ENCODE results near the gene ADAMTS6.

ADAMTS6 gene

DNA sequence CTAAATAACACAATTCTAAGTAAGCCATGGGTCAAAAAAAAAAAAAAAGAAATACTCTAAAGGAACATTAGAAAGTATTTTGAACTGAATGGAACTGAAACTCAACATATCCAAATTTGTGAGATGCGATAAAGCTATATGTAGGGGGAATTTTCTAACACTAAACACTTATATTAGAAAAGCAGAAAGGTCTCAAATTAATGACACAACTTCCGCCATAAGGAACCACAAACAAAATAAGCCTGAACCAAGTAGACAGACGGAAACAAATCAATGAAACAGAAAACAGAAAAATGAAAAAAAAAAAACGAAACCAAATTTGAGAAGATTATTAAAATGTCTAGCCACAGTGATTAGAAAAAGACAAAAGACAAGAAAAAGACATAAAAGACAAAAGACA, 39.9 kb downstream of the ADAMTS6 start:
- no peak overlapping the region for H3K4me3 ChIP-seq (ENCODE audit: low read length)
- no peak for TF ChIP-seq CTCF (IDR thresholded peaks at IDR 0.05; ENCODE audit: insufficient read depth, low read depth, low read length, missing control alignments)
- no peak for DNase-seq (ENCODE audit: low read depth)

DNA sequence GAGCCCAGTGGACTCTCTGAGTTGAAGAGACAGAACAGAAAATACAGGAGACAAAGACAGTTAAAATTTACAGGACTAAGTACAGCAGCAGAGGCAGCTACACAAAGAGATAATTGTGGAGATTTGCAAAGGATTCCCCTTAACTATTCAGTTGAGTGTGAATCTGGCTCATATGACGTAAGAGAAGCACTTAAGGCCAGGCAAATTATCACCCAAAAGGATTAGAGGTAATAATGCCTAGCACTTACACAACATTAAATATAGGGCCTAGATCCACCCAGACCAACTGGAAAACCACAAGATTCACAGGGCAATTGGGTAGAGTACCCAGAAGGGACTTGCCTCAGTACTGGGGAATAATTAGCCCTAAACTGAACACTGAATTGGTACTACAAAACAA, 41.3 kb downstream of the ADAMTS6 start:
- no peak for TF ChIP-seq CTCF (IDR thresholded peaks at IDR 0.05; ENCODE audit: insufficient read depth, low read depth, low read length, missing control alignments)
- no peak for DNase-seq (ENCODE audit: low read depth)

GRCh38 chr5:65434122-65434521, 47.6 kb downstream of the ADAMTS6 start:
- DNase-seq (ENCODE audit: low read depth), result no peak
- TF ChIP-seq CTCF (IDR thresholded peaks at IDR 0.05; ENCODE audit: insufficient read depth, low read depth, low read length, missing control alignments), result no peak

More for the DNA sequence above, 41.3 kb downstream of the ADAMTS6 start:
- H3K4me3 ChIP-seq (ENCODE audit: low read length), result no peak overlapping the region

DNA sequence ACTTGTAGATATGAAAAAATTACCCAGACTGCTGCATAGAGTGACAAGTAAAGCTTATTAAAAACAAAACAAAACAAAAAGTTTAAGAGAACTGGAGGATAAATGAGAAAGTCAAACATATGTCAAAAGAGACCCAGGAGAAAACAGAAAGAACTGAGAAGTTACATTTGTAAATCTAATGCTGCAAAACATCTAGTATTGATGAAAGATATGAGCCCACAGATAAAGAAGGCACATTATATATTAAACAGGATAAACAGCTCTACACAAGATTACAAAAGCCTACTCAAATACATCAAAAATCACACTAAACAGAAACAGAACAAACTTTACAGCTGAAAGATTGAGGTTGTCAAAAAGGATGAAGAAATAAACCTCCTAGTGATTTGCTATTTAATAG, 55.1 kb downstream of the ADAMTS6 start:
- no peak for TF ChIP-seq CTCF (IDR thresholded peaks at IDR 0.05; ENCODE audit: insufficient read depth, low read depth, low read length, missing control alignments)
- no peak for DNase-seq (ENCODE audit: low read depth)
- H3K4me3 ChIP-seq (ENCODE audit: low read length), result no peak overlapping the region

More at GRCh38 chr5:65434122-65434521, 47.6 kb downstream of the ADAMTS6 start:
- H3K4me3 ChIP-seq (ENCODE audit: low read length), result no peak overlapping the region

DNA sequence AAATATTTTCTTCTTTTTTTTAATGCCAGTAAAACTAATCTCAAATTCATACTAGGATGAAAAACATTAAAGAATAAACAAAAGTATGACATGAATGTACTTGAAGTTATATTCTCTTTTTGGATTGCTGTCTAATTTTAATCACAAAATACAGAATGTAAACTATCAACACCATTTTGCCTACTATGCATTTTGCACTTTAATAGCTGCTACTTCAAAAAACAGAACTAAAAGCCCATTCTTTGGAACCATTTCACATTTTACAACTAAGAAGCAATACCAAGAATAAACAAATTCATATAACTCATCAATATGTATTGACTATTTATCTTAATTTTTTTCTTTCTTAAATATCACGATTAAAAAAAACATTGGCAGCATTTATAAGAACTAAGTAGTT, 58.1 kb downstream of the ADAMTS6 start:
- H3K4me3 ChIP-seq (ENCODE audit: low read length), result no peak overlapping the region
- no peak for TF ChIP-seq CTCF (IDR thresholded peaks at IDR 0.05; ENCODE audit: insufficient read depth, low read depth, low read length, missing control alignments)
- DNase-seq (ENCODE audit: low read depth), result no peak

GRCh38 chr5:65418661-65419060, 63.1 kb downstream of the ADAMTS6 start:
- no peak for DNase-seq (ENCODE audit: low read depth)
- no peak for TF ChIP-seq CTCF (IDR thresholded peaks at IDR 0.05; ENCODE audit: insufficient read depth, low read depth, low read length, missing control alignments)
- no peak overlapping the region for H3K4me3 ChIP-seq (ENCODE audit: low read length)

DNA sequence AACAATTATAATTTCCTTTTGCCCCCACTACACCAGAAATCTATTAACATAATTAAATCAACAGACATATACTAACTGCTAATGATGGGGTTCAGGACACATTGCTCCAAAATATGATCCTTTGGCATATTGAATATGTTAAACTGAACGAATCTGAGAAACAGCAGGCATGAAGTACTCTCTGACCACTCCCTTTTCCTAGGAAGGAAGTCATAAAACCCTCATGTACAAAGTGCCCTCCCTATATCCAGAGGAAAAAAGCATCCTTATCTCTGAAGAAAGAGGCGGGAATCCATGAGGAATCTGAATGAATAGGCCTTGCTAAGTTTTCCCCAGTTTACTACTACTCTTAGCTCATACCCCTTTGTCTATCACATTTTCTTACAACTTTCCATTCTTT, 67.9 kb downstream of the ADAMTS6 start:
- TF ChIP-seq CTCF (IDR thresholded peaks at IDR 0.05; ENCODE audit: insufficient read depth, low read depth, low read length, missing control alignments), result no peak
- no peak for DNase-seq (ENCODE audit: low read depth)
- H3K4me3 ChIP-seq (ENCODE audit: low read length), result no peak overlapping the region

All from epithelial cell of esophagus (primary cell).